Upper lobe of left lung (tissue), 6 donors: ENCODE measurements around the gene RABGEF1. TPM values are rescaled to one million over a fixed set of nuclear protein-coding genes. Genes with fewer than 3 reads are reported as not detected.

Experiments
- ATAC-seq, 2 donors: fragments of 200-7000 bp; cut with Tn5 transposase; one replicate each; pipeline ENCODE4 v1.9.1; 2022; ENCODE audit warnings: mild to moderate bottlenecking in 2 of 2, moderate library complexity in 2 of 2; ENCODE audit not compliant: low FRiP score in 2 of 2
- DNase-seq, 2 donors: peaks; one replicate each; pipeline ENCODE4 v3.0.0-alpha.2; 2019 to 2020
- H3K27ac ChIP-seq, 4 donors: fragments of 200-600 bp; sonication (generic); one replicate each; pipeline ENCODE4 v1.5.1; 2016 to 2019
- H3K27me3 ChIP-seq, 4 donors: fragments of 200-600 bp; sonication (generic); one replicate each; pipeline ENCODE4 v1.5.1; 2017 to 2019
- H3K36me3 ChIP-seq, 4 donors: fragments of 200-600 bp; sonication (generic); one replicate each; pipeline ENCODE4 v1.5.1; 2016 to 2019
- H3K4me1 ChIP-seq, 4 donors: fragments of 200-600 bp; sonication (generic); one replicate each; pipeline ENCODE4 v1.5.1; 2018 to 2019
- H3K4me3 ChIP-seq, 4 donors: fragments of 200-600 bp; sonication (generic); one replicate each; pipeline ENCODE4 v1.5.1; 2017 to 2019; ENCODE audit warnings: mild to moderate bottlenecking in 2 of 4, moderate library complexity in 1 of 4
- H3K9me3 ChIP-seq, 4 donors: fragments of 200-600 bp; sonication (generic); one replicate each; pipeline ENCODE4 v1.5.1; 2018 to 2019
- CTCF ChIP-seq, 6 experiments: fragments of 450-650 bp in 4 of 6; fragments of 200-600 bp in 2 of 6; sonication (generic) in 2 of 6; IDR thresholded peaks; one replicate each; pipeline ENCODE4 v1.5.1; 2016 to 2019; ENCODE audit warnings: antibody characterized with exemption in 6 of 6
- EP300 ChIP-seq, 4 donors: sonication (generic); formaldehyde crosslinking; IDR thresholded peaks; one replicate each; pipeline ENCODE4 v1.5.1; 2017; ENCODE audit warnings: antibody characterized with exemption in 4 of 4, control low read depth in 2 of 4
- POLR2A ChIP-seq, 4 donors: fragments of 450-650 bp; IDR thresholded peaks; one replicate each; pipeline ENCODE4 v1.5.1; 2016 to 2017; ENCODE audit warnings: antibody characterized with exemption in 4 of 4, mild to moderate bottlenecking in 2 of 4
- POLR2AphosphoS5 ChIP-seq, 2 donors: sonication (generic); formaldehyde crosslinking; IDR thresholded peaks; one replicate each; pipeline ENCODE4 v1.5.1; 2017; ENCODE audit warnings: antibody characterized with exemption in 2 of 2
- WGBS, 2 donors: methylation state at CpG; one replicate each; pipeline ENCODE4 v1.1.5; 2017 to 2018; 5-methylcytosine and 5-hydroxymethylcytosine counted together
- total RNA-seq, 6 donors: library from RNA; depleted of rRNA in 4 of 6; stranded (reverse); fragments of >200 nt in 4 of 6; gene quantifications; one replicate each; pipeline versions ENCODE4 v1.1.0 to v1.2.1, GENCODE V29; 2016 to 2021
- donor health status: DM: no; HTN: no; CAD: no; lungs with moderate emphysema.
- donor health status: DM: no; HTN: yes; CAD: no; lungs with severe emphysema.

RABGEF1 gene
- total RNA-seq, 6 donors from 2014 or later, result 20.7 to 35.6 (median 30.3) TPM

DNA sequence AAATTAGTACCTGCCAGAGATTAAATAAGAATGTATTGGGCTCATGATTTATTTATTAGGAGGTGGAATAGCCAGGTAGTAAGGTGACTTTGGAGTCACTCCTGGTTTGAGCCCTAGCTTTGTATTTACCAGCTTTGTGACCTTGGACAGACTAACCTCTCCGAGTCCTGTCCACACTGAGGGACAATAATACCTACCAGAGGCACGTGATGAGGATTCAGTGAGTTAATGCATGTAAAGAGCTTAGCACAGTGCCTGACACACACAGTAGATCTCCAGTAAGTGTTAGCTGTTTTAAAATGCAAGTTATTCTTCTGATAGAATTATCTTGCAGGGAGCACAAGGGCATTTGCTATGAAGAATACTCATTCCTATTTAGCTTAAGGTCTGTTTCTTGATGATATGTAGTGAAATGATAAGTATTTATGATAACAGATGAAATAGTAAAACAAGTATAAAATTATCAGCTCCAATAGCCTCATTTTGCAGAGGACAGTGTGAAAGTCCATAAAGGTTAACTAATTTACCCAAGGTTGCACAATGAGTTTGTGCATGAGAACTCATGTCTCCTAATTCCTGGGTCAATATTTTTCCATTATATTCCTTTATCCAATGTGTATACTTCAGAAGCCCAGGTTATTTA lies 36.4 kb downstream of the RABGEF1 start:
- peaks cover 19 to 79% (median 34%) of the 10 kb centered on the region in 4 donors for H3K36me3 ChIP-seq
- WGBS, 2 donors, result 94 to 100% methylated on average over 2 of the region's 2 CpGs
- no peak overlapping the region for H3K27ac ChIP-seq

DNA sequence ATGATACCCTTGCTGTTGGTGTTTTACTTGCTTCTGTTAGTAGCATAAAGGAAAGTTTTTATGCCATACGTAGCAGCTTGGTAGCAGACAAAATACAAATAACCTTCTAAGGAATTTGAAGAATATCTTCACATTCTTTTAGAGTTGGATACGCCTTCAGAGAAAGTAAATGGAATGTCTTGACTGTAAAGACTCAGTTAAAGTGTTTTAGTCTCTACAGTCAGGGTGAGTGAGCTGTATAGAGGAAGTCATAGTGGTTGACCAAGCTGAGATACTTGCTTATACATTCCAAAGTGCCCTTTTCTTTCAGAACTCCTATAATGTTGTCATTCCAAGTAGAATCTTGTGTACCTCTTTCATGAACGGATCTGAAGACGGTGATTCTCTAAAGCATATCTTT lies 37.7 kb downstream of the RABGEF1 start:
- no peak for DNase-seq
- TF ChIP-seq POLR2AphosphoS5 (IDR thresholded peaks at IDR 0.05) (no peak), CTCF (IDR thresholded peaks at IDR 0.05) (no peak), POLR2A (IDR thresholded peaks at IDR 0.05) (no peak), EP300 (IDR thresholded peaks at IDR 0.05) (no peak)
- ATAC-seq, result no peak
- H3K36me3 ChIP-seq, result peaks cover 19 to 84% (median 34%) of the 10 kb centered on the region in 4 donors
- H3K4me1 ChIP-seq, result peaks cover 5 to 15% (median 11%) of the 10 kb centered on the region in 4 donors
- H3K27me3 ChIP-seq, result no peaks in the 10 kb centered on the region
- no peak overlapping the region for H3K4me3 ChIP-seq
- H3K9me3 ChIP-seq, result no peaks in the 10 kb centered on the region
- 90 to 91% methylated on average over 4 of the region's 4 CpGs for WGBS, 2 donors
- peak overlapping the region in 1 of 4 donors; percentile 17 for H3K27ac ChIP-seq

More for the DNA sequence above, 36.4 kb downstream of the RABGEF1 start:
- ATAC-seq, result no peak
- Histone ChIP-seq H3K4me3 (no peak overlapping the region), H3K27me3 (no peaks in the 10 kb centered on the region), H3K4me1 (peaks cover 0 to 8% (median 3%) of the 10 kb centered on the region in 4 donors), H3K9me3 (no peaks in the 10 kb centered on the region)
- no peak for DNase-seq
- TF ChIP-seq POLR2A (IDR thresholded peaks at IDR 0.05) (no peak), CTCF (IDR thresholded peaks at IDR 0.05) (no peak), EP300 (IDR thresholded peaks at IDR 0.05) (no peak), POLR2AphosphoS5 (IDR thresholded peaks at IDR 0.05) (no peak)

DNA sequence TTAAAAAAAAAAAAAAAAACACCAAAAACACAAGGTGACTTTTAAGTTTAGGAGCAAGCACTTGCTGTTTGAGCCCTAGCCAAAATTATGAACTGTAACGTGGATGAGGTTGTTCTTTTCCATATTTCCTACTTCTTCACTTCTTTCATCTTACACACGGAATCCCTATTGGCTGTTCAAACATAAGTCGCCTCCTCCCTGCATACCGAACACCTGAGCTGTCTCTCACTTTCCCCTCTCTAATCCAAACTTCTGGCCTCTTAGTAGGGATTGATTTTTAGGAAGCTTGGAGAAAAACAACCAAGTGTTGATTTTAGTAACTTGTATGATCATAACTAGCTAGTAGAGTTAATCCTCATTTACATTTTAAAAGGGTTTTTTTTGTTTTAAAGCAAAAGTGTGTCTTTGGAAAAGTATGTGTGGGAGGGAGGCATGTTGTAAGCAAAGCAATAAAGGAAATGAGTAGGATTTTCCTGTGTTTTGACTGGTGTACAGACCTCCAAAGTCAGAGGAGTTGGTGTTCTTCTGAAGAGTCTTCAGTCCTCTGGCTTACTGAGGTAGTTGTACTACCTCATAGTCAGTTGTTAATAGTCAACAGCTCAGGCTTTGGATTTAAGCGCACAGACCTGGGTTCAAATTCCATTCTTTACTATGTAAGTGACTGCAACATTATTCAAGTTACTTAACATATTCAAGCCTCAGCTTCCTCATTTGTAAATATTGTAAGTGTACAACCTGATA lies 39.3 kb downstream of the RABGEF1 start:
- TF ChIP-seq CTCF (IDR thresholded peaks at IDR 0.05) (no peak), POLR2AphosphoS5 (IDR thresholded peaks at IDR 0.05) (no peak), POLR2A (IDR thresholded peaks at IDR 0.05) (no peak), EP300 (IDR thresholded peaks at IDR 0.05) (no peak)
- Histone ChIP-seq H3K4me1 (peaks cover 5 to 15% (median 11%) of the 10 kb centered on the region in 4 donors), H3K9me3 (no peaks in the 10 kb centered on the region), H3K27me3 (no peaks in the 10 kb centered on the region), H3K4me3 (no peak overlapping the region), H3K27ac (no peak overlapping the region), H3K36me3 (peaks cover 16 to 81% (median 23%) of the 10 kb centered on the region in 4 donors)
- 75 to 92% methylated on average over 5 of the region's 5 CpGs for WGBS, 2 donors
- DNase-seq, result no peak
- peak in 1 of 2 donors; percentile 31 for ATAC-seq

GRCh38 chr7:66781408-66782090 lies 41.0 kb downstream of the RABGEF1 start:
- H3K27me3 ChIP-seq, result no peaks in the 10 kb centered on the region
- no peak for DNase-seq
- no peak overlapping the region for H3K4me3 ChIP-seq
- no peak overlapping the region for H3K27ac ChIP-seq
- TF ChIP-seq POLR2A (IDR thresholded peaks at IDR 0.05) (no peak), CTCF (IDR thresholded peaks at IDR 0.05) (no peak), EP300 (IDR thresholded peaks at IDR 0.05) (no peak), POLR2AphosphoS5 (IDR thresholded peaks at IDR 0.05) (no peak)
- 90% methylated on average over 7 of the region's 7 CpGs for WGBS, 2 donors
- H3K4me1 ChIP-seq, result peaks cover 5 to 15% (median 11%) of the 10 kb centered on the region in 4 donors
- peaks cover 10 to 81% (median 24%) of the 10 kb centered on the region in 4 donors for H3K36me3 ChIP-seq
- no peak for ATAC-seq
- no peaks in the 10 kb centered on the region for H3K9me3 ChIP-seq
